ENCODE data around the gene TRIM71. TPM values are rescaled to one million over a fixed set of nuclear protein-coding genes. Genes with fewer than 3 reads are reported as not detected.

The TRIM71 gene
- total and polyA plus RNA-seq, 2 of the 13 experiments (the other 11 are each of a cell fraction or from before 2014, with no cell fraction given): 21.7 to 76.9 TPM

DNA sequence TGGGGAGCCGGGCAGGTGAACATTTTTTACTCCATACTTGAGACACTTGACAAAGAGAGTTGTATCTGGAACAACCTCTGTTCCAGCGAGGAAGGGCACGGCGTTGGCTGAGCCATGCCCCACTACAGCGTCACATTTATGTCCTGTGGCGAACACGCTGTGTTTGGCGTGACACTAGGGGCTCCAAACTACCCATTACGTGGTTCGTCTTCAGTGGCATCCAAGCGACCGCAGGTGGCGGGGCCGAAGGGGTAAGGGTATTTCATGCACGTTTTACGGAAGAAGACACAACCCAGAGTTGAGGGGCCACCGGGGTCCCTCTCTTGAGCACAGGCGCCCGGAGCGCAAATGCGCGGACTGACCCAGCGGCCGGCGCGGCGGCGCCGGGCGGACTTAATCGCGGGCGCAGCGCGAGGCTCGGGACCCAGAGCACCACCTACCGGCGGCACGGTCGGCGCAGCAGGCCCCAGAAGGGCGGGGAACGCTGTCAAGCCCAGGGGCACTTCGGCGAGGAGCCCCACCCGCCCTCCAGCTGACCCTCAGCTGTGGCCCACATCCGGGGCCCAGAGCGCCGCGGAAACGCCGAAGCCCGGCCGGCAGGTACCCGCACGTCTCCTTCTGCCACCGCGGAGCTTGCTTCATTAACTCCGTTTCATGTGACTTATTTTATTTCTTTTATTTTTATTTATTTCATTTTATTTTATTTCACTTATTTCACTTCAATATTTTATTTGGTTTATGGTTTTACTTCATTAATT, 36.4 kb upstream of the TRIM71 start (continued):
- TF ChIP-seq, protein P1, sequence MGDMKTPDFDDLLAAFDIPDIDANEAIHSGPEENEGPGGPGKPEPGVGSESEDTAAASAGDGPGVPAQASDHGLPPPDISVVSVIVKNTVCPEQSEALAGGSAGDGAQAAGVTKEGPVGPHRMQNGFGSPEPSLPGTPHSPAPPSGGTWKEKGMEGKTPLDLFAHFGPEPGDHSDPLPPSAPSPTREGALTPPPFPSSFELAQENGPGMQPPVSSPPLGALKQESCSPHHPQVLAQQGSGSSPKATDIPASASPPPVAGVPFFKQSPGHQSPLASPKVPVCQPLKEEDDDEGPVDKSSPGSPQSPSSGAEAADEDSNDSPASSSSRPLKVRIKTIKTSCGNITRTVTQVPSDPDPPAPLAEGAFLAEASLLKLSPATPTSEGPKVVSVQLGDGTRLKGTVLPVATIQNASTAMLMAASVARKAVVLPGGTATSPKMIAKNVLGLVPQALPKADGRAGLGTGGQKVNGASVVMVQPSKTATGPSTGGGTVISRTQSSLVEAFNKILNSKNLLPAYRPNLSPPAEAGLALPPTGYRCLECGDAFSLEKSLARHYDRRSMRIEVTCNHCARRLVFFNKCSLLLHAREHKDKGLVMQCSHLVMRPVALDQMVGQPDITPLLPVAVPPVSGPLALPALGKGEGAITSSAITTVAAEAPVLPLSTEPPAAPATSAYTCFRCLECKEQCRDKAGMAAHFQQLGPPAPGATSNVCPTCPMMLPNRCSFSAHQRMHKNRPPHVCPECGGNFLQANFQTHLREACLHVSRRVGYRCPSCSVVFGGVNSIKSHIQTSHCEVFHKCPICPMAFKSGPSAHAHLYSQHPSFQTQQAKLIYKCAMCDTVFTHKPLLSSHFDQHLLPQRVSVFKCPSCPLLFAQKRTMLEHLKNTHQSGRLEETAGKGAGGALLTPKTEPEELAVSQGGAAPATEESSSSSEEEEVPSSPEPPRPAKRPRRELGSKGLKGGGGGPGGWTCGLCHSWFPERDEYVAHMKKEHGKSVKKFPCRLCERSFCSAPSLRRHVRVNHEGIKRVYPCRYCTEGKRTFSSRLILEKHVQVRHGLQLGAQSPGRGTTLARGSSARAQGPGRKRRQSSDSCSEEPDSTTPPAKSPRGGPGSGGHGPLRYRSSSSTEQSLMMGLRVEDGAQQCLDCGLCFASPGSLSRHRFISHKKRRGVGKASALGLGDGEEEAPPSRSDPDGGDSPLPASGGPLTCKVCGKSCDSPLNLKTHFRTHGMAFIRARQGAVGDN (CRISPR knock-in tag; IDR thresholded peaks at IDR 0.05): peak; percentile 89
- peak; percentile 91 for TF ChIP-seq KDM2A (CRISPR knock-in tag; IDR thresholded peaks at IDR 0.05; ENCODE audit: borderline replicate concordance, low read depth)
- no peak for TF ChIP-seq ZFP41 (CRISPR knock-in tag; IDR thresholded peaks at IDR 0.05; ENCODE audit: borderline replicate concordance)
- TF ChIP-seq, protein P2, sequence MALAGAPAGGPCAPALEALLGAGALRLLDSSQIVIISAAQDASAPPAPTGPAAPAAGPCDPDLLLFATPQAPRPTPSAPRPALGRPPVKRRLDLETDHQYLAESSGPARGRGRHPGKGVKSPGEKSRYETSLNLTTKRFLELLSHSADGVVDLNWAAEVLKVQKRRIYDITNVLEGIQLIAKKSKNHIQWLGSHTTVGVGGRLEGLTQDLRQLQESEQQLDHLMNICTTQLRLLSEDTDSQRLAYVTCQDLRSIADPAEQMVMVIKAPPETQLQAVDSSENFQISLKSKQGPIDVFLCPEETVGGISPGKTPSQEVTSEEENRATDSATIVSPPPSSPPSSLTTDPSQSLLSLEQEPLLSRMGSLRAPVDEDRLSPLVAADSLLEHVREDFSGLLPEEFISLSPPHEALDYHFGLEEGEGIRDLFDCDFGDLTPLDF (CRISPR knock-in tag; IDR thresholded peaks at IDR 0.05): 0 out of 2 replicates have a peak, but pooled peaks have one; percentile 40
- TF ChIP-seq TFAP4 (IDR thresholded peaks at IDR 0.05; ENCODE audit: borderline replicate concordance, low read depth): peak; percentile 99
- TF ChIP-seq, protein P3, sequence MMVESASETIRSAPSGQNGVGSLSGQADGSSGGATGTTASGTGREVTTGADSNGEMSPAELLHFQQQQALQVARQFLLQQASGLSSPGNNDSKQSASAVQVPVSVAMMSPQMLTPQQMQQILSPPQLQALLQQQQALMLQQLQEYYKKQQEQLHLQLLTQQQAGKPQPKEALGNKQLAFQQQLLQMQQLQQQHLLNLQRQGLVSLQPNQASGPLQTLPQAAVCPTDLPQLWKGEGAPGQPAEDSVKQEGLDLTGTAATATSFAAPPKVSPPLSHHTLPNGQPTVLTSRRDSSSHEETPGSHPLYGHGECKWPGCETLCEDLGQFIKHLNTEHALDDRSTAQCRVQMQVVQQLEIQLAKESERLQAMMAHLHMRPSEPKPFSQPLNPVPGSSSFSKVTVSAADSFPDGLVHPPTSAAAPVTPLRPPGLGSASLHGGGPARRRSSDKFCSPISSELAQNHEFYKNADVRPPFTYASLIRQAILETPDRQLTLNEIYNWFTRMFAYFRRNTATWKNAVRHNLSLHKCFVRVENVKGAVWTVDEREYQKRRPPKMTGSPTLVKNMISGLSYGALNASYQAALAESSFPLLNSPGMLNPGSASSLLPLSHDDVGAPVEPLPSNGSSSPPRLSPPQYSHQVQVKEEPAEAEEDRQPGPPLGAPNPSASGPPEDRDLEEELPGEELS (CRISPR knock-in tag; IDR thresholded peaks at IDR 0.05): peak; percentile 67
- TF ChIP-seq, protein P4, sequence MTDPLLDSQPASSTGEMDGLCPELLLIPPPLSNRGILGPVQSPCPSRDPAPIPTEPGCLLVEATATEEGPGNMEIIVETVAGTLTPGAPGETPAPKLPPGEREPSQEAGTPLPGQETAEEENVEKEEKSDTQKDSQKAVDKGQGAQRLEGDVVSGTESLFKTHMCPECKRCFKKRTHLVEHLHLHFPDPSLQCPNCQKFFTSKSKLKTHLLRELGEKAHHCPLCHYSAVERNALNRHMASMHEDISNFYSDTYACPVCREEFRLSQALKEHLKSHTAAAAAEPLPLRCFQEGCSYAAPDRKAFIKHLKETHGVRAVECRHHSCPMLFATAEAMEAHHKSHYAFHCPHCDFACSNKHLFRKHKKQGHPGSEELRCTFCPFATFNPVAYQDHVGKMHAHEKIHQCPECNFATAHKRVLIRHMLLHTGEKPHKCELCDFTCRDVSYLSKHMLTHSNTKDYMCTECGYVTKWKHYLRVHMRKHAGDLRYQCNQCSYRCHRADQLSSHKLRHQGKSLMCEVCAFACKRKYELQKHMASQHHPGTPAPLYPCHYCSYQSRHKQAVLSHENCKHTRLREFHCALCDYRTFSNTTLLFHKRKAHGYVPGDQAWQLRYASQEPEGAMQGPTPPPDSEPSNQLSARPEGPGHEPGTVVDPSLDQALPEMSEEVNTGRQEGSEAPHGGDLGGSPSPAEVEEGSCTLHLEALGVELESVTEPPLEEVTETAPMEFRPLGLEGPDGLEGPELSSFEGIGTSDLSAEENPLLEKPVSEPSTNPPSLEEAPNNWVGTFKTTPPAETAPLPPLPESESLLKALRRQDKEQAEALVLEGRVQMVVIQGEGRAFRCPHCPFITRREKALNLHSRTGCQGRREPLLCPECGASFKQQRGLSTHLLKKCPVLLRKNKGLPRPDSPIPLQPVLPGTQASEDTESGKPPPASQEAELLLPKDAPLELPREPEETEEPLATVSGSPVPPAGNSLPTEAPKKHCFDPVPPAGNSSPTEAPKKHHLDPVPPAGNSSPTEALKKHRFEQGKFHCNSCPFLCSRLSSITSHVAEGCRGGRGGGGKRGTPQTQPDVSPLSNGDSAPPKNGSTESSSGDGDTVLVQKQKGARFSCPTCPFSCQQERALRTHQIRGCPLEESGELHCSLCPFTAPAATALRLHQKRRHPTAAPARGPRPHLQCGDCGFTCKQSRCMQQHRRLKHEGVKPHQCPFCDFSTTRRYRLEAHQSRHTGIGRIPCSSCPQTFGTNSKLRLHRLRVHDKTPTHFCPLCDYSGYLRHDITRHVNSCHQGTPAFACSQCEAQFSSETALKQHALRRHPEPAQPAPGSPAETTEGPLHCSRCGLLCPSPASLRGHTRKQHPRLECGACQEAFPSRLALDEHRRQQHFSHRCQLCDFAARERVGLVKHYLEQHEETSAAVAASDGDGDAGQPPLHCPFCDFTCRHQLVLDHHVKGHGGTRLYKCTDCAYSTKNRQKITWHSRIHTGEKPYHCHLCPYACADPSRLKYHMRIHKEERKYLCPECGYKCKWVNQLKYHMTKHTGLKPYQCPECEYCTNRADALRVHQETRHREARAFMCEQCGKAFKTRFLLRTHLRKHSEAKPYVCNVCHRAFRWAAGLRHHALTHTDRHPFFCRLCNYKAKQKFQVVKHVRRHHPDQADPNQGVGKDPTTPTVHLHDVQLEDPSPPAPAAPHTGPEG (CRISPR knock-in tag; IDR thresholded peaks at IDR 0.05): 0 out of 2 replicates have a peak, but pooled peaks have one; percentile 36
- 0 out of 2 replicates have a peak, but pooled peaks have one; percentile 31 for TF ChIP-seq PAX8 (CRISPR knock-in tag; IDR thresholded peaks at IDR 0.05; ENCODE audit: borderline replicate concordance)
- peak; percentile 40; the same call in 1 of the 2 replicates for TF ChIP-seq CBX5 (CRISPR knock-in tag; IDR thresholded peaks at IDR 0.05; ENCODE audit: borderline replicate concordance)
- TF ChIP-seq, protein P5, sequence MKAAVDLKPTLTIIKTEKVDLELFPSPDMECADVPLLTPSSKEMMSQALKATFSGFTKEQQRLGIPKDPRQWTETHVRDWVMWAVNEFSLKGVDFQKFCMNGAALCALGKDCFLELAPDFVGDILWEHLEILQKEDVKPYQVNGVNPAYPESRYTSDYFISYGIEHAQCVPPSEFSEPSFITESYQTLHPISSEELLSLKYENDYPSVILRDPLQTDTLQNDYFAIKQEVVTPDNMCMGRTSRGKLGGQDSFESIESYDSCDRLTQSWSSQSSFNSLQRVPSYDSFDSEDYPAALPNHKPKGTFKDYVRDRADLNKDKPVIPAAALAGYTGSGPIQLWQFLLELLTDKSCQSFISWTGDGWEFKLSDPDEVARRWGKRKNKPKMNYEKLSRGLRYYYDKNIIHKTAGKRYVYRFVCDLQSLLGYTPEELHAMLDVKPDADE (CRISPR knock-in tag; IDR thresholded peaks at IDR 0.05): no peak
- peak; percentile 66; the same call in 1 of the 2 replicates for TF ChIP-seq CCDC6 (CRISPR knock-in tag; IDR thresholded peaks at IDR 0.05)

Data from HepG2 (cell line).